GM12878 (cell line): ENCODE measurements around the gene SPRYD3. TPM values are rescaled to one million over a fixed set of nuclear protein-coding genes. Genes with fewer than 3 reads are reported as not detected.

ENCODE experiments used
- ATAC-seq: fragments of 200-7000 bp; cut with Tn5 transposase; 3 replicates; pipeline ENCODE4 v1.9.1; 2020; ENCODE audit warnings: mild to moderate bottlenecking, moderate library complexity
- BruUV-seq: library from RNA; stranded (reverse); fragments of 400-500 nt; replicated peaks from 2 replicates; lab custom pipeline; 2021; lab: Mats Ljungman, UMichigan
- CTCF ChIA-PET: fragments of 300-600 bp; sonication (Branson Sonifier 250); formaldehyde crosslinking; extraction: SDS; loops from one replicate; lab custom pipeline; 2021; ENCODE audit warnings: inconsistent platforms; lab: Yijun Ruan, JAX
- POLR2A ChIA-PET: fragments of 350-600 bp; formaldehyde crosslinking; extraction: SDS; loops from one replicate; lab custom pipeline; 2021; ENCODE audit warnings: inconsistent platforms; lab: Charles Lee
- RAD21 ChIA-PET: fragments of 300-600 bp; sonication (Branson Sonifier 250); formaldehyde crosslinking; loops from one replicate; lab custom pipeline; 2023; ENCODE audit warnings: antibody characterized with exemption; ENCODE audit not compliant: unreplicated experiment; lab: Charles Lee
- SMC1A ChIA-PET: fragments of 300-600 bp; sonication (Branson Sonifier 250); formaldehyde crosslinking; loops from one replicate; lab custom pipeline; 2023; ENCODE audit not compliant: unreplicated experiment, uncharacterized antibody; lab: Charles Lee
- DNase-seq: peaks from one replicate; pipeline ENCODE4 v3.0.0-alpha.2; 2011; ENCODE audit warnings: low read depth, low spot score
- FAIRE-seq: peaks from 3 replicates; lab custom pipeline; 2011; peaks lifted over from hg19 to GRCh38; lab: Jason Lieb, UNC
- H2AFZ ChIP-seq: 2 replicates; pipeline ENCODE4 v1.6.0; 2011; ENCODE audit warnings: low read depth, low read length, control low read depth; ENCODE audit not compliant: control insufficient read depth
- H3K27ac ChIP-seq: 2 replicates; pipeline ENCODE4 v1.5.1; 2011; ENCODE audit warnings: control low read depth; ENCODE audit not compliant: control insufficient read depth, insufficient read depth
- H3K27me3 ChIP-seq, 2 experiments: replicated peaks in 1 of 2; 2 replicates each; pipeline versions ENCODE4 v1.6.0 to v1.6.1; 2011; ENCODE audit warnings: low read length in 1 of 2; ENCODE audit not compliant: control insufficient read depth in 2 of 2, insufficient read depth in 2 of 2
- H3K36me3 ChIP-seq, 2 experiments: 2 replicates each; pipeline ENCODE4 v1.5.1; 2011; ENCODE audit warnings: low read length in 1 of 2; ENCODE audit not compliant: control insufficient read depth in 2 of 2, insufficient read depth in 2 of 2
- H3K4me1 ChIP-seq: 2 replicates; pipeline ENCODE4 v1.6.1; 2011; ENCODE audit warnings: mild to moderate bottlenecking, low read length, moderate library complexity, mixed read lengths; ENCODE audit not compliant: control insufficient read depth, insufficient read depth
- H3K4me2 ChIP-seq: 2 replicates; pipeline ENCODE4 v1.6.0; 2011; ENCODE audit warnings: control low read depth; ENCODE audit not compliant: control insufficient read depth, insufficient read depth
- H3K4me3 ChIP-seq: fragments of 200-600 bp; sonication (generic); 2 replicates; pipeline ENCODE4 v1.5.1; 2016
- H3K79me2 ChIP-seq: 2 replicates; pipeline ENCODE4 v1.6.0; 2011; ENCODE audit warnings: low read length; ENCODE audit not compliant: control insufficient read depth, insufficient read depth
- H3K9ac ChIP-seq: 2 replicates; pipeline ENCODE4 v1.8.0; 2011; ENCODE audit warnings: low read length, control low read depth, mixed read lengths; ENCODE audit not compliant: control insufficient read depth, insufficient read depth
- H3K9me3 ChIP-seq: replicated peaks from 3 replicates; pipeline ENCODE4 v1.5.1; 2011; ENCODE audit warnings: mild to moderate bottlenecking, low read length; ENCODE audit not compliant: control insufficient read depth, insufficient read depth
- H4K20me1 ChIP-seq: 2 replicates; pipeline ENCODE4 v1.6.0; 2011; ENCODE audit not compliant: control insufficient read depth, insufficient read depth
- BACH1 ChIP-seq: fragments of 450-650 bp; IDR thresholded peaks from 2 replicates; pipeline ENCODE4 v1.6.1; 2017; ENCODE audit warnings: mild to moderate bottlenecking, borderline replicate concordance
- DPF2 ChIP-seq: fragments of 450-650 bp; IDR thresholded peaks from 2 replicates; pipeline ENCODE4 v1.6.1; 2017; ENCODE audit warnings: mild to moderate bottlenecking
- POLR2A ChIP-seq: IDR thresholded peaks from 2 replicates; pipeline ENCODE4 v1.6.1; 2011; ENCODE audit warnings: low read depth, mild to moderate bottlenecking, low read length
- PRDM15 ChIP-seq: fragments of 450-650 bp; formaldehyde crosslinking; IDR thresholded peaks from 2 replicates; pipeline ENCODE4 v1.4.0; 2020; ENCODE audit warnings: mild to moderate bottlenecking, moderate library complexity
- RBBP5 ChIP-seq: fragments of 200-600 bp; sonication (generic); conservative IDR thresholded peaks from 2 replicates; pipeline ENCODE4 v1.6.1; 2016
- RUNX3 ChIP-seq: IDR thresholded peaks from 2 replicates; pipeline ENCODE4 v1.6.1; 2012; ENCODE audit warnings: low read length, inconsistent platforms
- TCF3 ChIP-seq: IDR thresholded peaks from 2 replicates; pipeline ENCODE4 v1.6.1; 2012; ENCODE audit warnings: low read depth, mild to moderate bottlenecking, low read length, borderline replicate concordance; ENCODE audit not compliant: insufficient read depth
- ZBTB40 ChIP-seq: fragments of 450-650 bp; IDR thresholded peaks from 2 replicates; pipeline ENCODE4 v1.6.1; 2016; ENCODE audit warnings: mild to moderate bottlenecking, moderate library complexity, borderline replicate concordance
- WGBS: methylation state at CpG from one replicate; pipeline ENCODE4 v1.1.6; 2016; ENCODE audit warnings: low lambda C conversion rate; ENCODE audit not compliant: insufficient replicate concordance, insufficient coverage; ENCODE audit errors: missing lambda C conversion rate; 5-methylcytosine and 5-hydroxymethylcytosine counted together
- in situ Hi-C: fragments of 300-500 bp; cut with MboI; formaldehyde crosslinking; loops from 9 replicates; pipeline ENCODE4 v1.14.3; 2018; ENCODE audit warnings: mixed read lengths
- intact Hi-C: fragments of 100-400 bp; cut with micrococcal nuclease; formaldehyde crosslinking; loops from one replicate; pipeline ENCODE4 v1.14.2; 2022; ENCODE audit not compliant: unreplicated experiment
- polyA plus RNA-seq, 11 experiments: library from polyadenylated mRNA; depleted of rRNA in 4 of 11; unstranded in 6 of 11; stranded (reverse) in 5 of 11; fragments of >200 nt; fragmentation: Nextera tagmentation in 4 of 11; fragmentation: Illumina TruSeq in 1 of 11; extraction: Ambion mirVana in 4 of 11; extraction: Trizol in 1 of 11; gene quantifications; 1 replicate in 1 of 11; 2 replicates in 10 of 11; pipeline versions ENCODE4 v1.2.1 to v1.2.3, GENCODE V29; 2011 to 2016; ENCODE audit warnings: inconsistent platforms in 2 of 11, missing spikeins in 2 of 11, low read depth in 1 of 11
- total RNA-seq, 4 experiments: library from RNA; depleted of rRNA in 3 of 4; stranded (reverse); fragments of >200 nt in 3 of 4; fragmentation: Illumina TruSeq in 1 of 4; extraction: Trizol in 1 of 4; gene quantifications; 2 replicates each; pipeline versions ENCODE4 v1.2.1 to v1.2.3, GENCODE V29; 2013 to 2021

SPRYD3 gene
- total and polyA plus RNA-seq, 10 of the 15 experiments (the other 5 are each of a cell fraction or from before 2014, with no cell fraction given) = 2.3 to 26.4 (median 20.2) TPM

GRCh38 chr12:53062011-53062961, 16.9 kb downstream of the SPRYD3 start:
- POLR2A ChIA-PET = interaction anchor here (0.9 kb wide), 1 partner anchor 32 kb away, joined by 7 read pairs; no protein-coding TSS in a partner anchor
- no TSS peak for BruUV-seq
- FAIRE-seq = no peak
- no peak for ATAC-seq
- no peaks in the 10 kb centered on the region for H3K27me3 ChIP-seq
- no peaks in the 10 kb centered on the region for H3K9me3 ChIP-seq
- no peak overlapping the region for H3K4me2 ChIP-seq
- intact Hi-C loops (no loop called here), in situ Hi-C loops (no loop called here)
- no peaks in the 10 kb centered on the region for H3K4me1 ChIP-seq
- WGBS = 56% methylated on average over 20 of the region's 20 CpGs
- DNase-seq = no peak
- H4K20me1 ChIP-seq = no peaks in the 10 kb centered on the region
- no peak for TF ChIP-seq RBBP5
- no peak for TF ChIP-seq BACH1
- no peak for TF ChIP-seq RUNX3
- no peak; the same call in 1 of the 2 replicates for TF ChIP-seq POLR2A
- no peak for TF ChIP-seq ZBTB40
- TF ChIP-seq TCF3 = no peak
- no peak for TF ChIP-seq DPF2
- TF ChIP-seq PRDM15 = no peak
- no peak overlapping the region for H3K4me3 ChIP-seq
- CTCF ChIA-PET = interaction anchor here (0.7 to 12.1 kb wide), 6 partner anchors 10 to 40 kb away, joined by 3 to 355 read pairs (median 4); partner anchors contain the start of genes IGFBP6, SOAT2 and TNS2
- RAD21 ChIA-PET = interaction anchor here (0.8 kb wide), 1 partner anchor 39 kb away, joined by 3 read pairs; no protein-coding TSS in a partner anchor
- peaks cover 5 to 6% of the 10 kb centered on the region in 2 experiments; a peak in 3 of 4 replicates for H3K36me3 ChIP-seq
- H2AFZ ChIP-seq = no peak overlapping the region
- SMC1A ChIA-PET = interaction anchor here (7.8 kb wide), 1 partner anchor 39 kb away, joined by 126 read pairs; the partner anchor contains the start of gene SOAT2
- H3K79me2 ChIP-seq = no peaks in the 10 kb centered on the region
- no peak overlapping the region for H3K9ac ChIP-seq
- H3K27ac ChIP-seq = no peak overlapping the region
